Adrenal gland (tissue), 5 donors: ENCODE data around the gene FZR1.

Experiments
- POLR2A ChIP-seq, 2 donors: fragments of 450-650 bp; IDR thresholded peaks; one replicate each; pipeline ENCODE4 v1.6.1; 2017; ENCODE audit warnings: antibody characterized with exemption in 2 of 2, mild to moderate bottlenecking in 2 of 2, moderate library complexity in 1 of 2
- TF ChIP-seq, protein P1 (sequence below), 6 experiments: fragments of 450-650 bp in 4 of 6; fragments of 200-600 bp in 2 of 6; sonication (generic) in 1 of 6; IDR thresholded peaks; 1 replicate in 5 of 6; 2 replicates in 1 of 6; pipeline versions ENCODE4 v1.5.1 to v1.8.0; 2016 to 2021; ENCODE audit warnings: antibody characterized with exemption in 6 of 6, mild to moderate bottlenecking in 2 of 6, moderate library complexity in 1 of 6
- donor health status: DM: no; HTN: no; CAD: no.

DNA sequence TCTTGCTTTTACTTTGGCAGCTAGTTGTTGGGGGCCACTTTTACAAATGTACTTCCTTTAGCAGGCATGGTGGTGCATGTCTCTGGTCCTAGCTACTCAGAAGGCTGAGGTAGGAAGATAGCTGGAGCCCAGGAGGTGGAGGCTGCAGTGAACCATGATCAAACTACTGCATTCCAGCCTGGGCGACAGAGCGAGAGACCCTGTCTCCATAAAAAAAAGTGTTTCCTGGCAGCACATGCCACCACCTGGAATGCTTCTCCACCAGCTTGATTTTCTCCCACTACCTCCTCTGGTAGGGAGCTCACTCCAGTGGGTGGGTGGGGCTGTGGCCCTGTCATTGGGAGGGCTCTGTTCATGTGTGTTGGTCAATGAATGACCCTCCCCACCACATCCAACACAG is 12.5 kb downstream of the FZR1 start:
- TF ChIP-seq, protein P1, sequence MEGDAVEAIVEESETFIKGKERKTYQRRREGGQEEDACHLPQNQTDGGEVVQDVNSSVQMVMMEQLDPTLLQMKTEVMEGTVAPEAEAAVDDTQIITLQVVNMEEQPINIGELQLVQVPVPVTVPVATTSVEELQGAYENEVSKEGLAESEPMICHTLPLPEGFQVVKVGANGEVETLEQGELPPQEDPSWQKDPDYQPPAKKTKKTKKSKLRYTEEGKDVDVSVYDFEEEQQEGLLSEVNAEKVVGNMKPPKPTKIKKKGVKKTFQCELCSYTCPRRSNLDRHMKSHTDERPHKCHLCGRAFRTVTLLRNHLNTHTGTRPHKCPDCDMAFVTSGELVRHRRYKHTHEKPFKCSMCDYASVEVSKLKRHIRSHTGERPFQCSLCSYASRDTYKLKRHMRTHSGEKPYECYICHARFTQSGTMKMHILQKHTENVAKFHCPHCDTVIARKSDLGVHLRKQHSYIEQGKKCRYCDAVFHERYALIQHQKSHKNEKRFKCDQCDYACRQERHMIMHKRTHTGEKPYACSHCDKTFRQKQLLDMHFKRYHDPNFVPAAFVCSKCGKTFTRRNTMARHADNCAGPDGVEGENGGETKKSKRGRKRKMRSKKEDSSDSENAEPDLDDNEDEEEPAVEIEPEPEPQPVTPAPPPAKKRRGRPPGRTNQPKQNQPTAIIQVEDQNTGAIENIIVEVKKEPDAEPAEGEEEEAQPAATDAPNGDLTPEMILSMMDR (IDR thresholded peaks at IDR 0.05): no peak
- no peak for TF ChIP-seq POLR2A (IDR thresholded peaks at IDR 0.05)
